ENCODE results near the gene MYOG.

The MYOG gene

GRCh38 chr1:203117611-203118575 is 32.1 kb upstream of the MYOG start:
- DNase-seq = no peak

- DNase-seq = no peak
These were observed 30.4 kb upstream of the MYOG start for GRCh38 chr1:203116091-203116820.

DNA sequence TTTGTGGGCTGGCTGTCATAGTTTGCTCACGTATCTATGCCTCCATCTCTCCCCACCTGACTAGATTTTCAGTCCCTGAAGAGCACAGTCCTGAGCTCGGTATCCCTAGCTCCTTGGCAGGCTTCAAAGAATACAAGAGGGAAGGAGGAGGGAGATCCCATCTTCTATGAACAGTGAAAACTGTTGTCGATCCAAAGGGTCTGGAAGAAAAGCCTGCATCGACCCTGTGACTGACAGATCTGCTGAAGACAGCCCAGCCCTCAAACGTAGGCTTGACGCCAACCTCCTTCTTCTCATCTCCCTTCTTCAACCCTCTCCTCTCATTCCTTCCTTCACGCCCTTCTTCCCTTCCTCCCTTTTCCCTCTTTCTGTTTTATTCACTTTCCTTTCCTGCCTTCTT is 28.4 kb upstream of the MYOG start:
- no peak for DNase-seq

GRCh38 chr1:203113308-203113707 is 27.5 kb upstream of the MYOG start:
- no peak for DNase-seq

GRCh38 chr1:203112475-203112874 is 26.7 kb upstream of the MYOG start:
- no peak for DNase-seq

DNA sequence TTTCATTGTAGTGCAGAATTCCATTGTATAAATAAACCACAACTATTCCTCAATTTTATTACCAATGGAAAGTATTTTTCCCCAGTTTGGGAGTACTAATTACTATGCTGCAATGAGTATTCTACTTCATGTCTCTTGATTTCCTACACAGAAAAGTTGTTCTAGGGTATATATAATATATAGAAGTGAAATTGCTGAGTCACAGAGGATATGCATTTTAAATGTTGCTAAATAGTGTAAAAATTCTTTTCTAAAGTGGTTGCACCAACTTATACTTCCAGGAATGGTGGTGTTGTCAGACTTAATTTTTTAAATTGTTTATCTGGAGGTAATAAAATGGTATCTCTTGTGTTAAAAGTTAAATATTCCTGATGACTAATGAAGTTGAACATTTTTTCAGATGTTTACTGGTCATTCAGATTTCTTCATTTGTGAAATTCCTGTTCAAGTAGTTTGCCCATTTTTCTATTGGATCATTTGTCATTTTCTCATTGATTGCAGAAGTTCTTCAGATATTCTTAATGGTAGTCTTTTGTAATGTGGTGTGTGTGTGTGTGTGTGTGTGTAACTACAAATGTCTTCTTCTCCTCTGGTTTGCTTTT is 19.1 kb upstream of the MYOG start:
- no peak for DNase-seq

GRCh38 chr1:203103829-203104495 is 18.1 kb upstream of the MYOG start:
- no peak for DNase-seq

DNA sequence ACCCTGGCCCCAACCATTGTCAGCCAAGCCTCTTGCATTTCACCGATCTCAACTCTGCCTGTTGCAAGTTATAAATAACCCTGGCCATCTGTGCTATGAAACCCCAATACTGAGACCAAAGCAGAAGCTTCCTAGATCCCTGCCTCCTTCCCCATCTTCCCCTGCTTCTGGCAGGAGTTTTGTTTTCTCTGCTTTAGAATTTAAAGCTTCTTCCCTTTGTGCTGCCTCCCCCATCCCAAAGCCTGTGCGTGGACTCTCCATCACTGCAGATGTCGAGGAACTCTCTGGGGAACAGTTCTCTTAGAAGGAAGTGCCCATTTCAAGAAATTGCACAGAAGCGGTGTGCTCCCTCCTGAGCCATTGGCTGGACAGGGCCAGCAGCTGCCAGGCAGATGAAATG is 17.4 kb upstream of the MYOG start:
- no peak for DNase-seq

DNA sequence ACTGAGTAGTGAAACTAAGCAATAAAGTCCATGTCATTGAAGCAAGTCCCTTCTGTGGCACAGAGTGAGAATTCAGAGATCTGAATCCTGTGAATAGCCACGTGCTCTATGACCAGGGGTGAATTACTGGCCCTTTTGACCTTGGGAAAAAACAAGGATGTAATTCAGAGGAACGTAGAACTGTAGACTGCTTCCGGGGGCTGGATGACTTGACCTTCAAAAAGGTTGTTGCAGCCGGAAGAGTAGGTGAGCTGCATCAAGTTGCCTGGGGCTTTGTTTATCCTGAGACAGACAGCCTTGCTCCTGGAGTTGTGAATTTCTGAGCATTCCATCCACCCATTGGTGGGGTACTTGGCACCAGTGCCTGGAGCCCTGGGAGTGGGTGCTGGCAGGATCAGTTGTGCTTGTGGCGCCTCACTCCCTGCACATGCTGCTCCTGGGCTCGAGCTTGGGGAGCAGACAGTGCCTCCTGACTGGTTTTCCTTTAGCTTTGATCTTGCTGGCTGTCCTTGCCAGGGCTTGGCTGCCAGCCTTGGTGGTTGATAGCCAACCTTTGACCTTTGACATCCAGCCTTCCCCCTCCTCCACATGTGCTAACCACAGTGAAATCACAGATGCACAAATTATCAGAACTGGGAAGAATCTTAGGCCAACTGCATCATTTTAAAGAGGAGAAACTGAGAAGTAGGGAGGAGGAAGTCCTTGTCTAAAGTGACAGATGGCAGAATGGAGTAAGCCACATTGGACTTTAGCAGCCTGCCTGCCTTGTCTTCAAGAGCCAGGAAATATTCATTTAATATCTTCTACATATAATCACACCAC is 16.2 kb upstream of the MYOG start:
- no peak for DNase-seq

DNA sequence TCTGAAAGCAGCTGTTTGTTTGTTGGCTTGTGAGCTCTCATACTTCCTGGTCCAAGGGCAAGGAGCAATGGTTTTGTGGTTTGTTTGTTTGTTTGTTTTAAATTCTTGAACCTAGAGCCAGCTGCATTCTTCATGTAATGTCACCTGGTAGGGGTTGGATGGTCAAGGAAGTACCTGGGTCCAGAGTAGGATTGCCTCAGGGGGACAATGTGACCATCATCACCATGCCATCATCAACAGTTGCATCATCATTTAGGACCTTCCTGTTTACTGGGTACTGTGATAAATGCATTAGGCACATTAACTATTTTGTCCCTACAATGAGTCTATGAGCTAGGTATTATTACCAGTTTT is 14.7 kb upstream of the MYOG start:
- no peak for DNase-seq

GRCh38 chr1:203099805-203100515 is 14.1 kb upstream of the MYOG start:
- DNase-seq = no peak

GRCh38 chr1:203098914-203099520 is 13.2 kb upstream of the MYOG start:
- DNase-seq = no peak

DNA sequence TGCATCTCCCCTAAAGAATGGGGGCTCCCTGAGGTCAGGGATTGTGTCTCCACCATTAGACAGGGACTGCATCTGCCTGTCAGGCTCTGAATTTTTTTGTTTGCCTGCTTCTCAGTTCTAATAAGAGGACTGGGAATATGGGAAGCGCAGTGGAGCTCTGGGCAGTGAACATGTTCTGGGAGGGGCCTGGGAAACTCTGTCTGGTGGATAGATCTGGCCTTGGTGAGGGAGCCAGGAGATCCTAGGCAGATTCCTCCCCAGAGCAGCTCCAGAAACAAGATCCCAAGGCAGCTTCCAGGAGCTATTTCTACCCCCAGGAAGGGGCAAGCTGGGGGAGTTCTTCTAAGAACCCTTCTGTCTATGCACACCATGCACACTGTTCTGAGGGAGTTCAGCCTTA is 12.6 kb upstream of the MYOG start:
- DNase-seq = no peak

DNA sequence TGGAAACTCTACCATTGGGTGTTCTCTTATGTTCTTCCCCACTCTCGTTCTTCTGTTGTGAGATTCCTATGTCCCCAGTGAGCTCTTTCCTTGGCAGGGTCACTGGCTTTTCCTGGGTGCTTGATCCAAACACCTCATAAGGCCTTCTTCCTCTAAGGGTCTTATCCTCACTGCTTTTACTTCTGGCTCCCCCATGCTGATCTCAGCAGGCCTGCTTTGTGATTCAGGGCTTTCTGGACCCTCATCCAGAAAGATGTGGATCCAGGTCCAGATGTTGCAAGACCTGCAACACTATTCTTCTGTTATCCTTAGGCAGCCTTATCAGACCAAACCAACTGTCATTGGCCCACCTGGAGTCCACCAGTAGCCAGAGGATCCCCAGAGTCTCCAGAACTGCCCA is 11.2 kb upstream of the MYOG start:
- no peak for DNase-seq

- no peak for DNase-seq
These were observed 10.8 kb upstream of the MYOG start for GRCh38 chr1:203096566-203096965.

GRCh38 chr1:203095061-203095690 is 9.4 kb upstream of the MYOG start:
- no peak for DNase-seq

DNA sequence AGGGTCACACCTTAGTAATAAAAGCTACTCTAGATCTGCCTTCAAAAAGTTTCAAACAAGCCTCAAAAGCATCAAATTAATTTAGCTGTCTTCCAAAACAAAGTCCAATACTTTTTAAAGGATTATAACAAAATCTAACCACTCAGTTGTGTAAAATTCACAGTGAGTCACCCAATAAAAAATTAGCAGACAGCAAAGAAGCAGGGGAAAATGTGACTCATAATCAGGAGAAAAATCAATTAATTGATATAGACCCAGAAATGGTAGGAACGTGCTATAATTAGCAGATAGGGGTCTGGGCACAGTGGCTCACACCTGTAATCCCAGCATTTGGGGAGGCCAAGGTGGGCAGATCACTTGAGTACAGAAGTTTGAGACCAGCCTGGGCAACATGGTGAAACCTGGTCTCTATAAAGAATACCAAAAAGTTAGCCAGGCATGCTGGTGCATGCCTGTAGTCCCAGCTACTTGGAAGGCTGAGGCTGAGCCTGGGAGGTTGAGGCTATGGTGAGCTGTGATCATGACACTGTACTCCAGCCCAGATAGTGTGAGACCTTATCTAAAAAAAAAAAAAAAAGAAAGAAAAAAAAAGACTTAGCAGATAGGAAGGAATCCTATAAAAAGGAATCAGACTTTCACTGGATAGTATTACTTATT is 8.1 kb upstream of the MYOG start:
- no peak for DNase-seq

DNA sequence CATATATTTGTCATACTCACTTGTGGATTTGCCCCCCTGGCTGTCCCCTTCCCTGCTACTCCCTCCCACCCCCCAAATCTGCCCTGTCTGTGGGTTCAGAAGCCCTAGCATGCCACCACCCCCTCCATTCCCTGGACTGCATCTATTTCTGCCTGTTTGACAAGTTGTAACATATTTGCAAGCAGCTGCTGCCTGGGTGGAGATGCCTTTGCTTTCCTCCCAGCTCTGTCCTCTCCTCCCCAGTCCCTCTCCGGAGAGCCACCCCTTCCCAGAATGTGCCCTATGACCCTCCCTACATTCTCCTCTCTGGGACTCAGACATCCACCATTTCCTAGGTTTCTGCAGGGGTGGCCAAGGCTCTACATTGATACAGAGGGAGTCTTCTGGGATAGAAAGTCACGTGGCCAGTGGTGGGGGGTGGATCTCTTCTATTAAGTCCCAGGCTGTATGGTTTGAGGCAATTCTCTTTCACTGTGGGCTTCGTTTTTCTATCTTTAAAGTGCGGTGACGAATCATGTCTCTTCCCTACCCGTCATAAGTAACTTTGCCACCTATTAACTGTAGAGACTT is 6.0 kb upstream of the MYOG start:
- DNase-seq = no peak

- DNase-seq = no peak
These were observed 5.3 kb upstream of the MYOG start for GRCh38 chr1:203091199-203091477.
